ENCODE results near the gene RAB40B. TPM values are rescaled to one million over a fixed set of nuclear protein-coding genes. Genes with fewer than 3 reads are reported as not detected.

RAB40B gene
- total and polyA plus RNA-seq, 2 donors (not counting 1 experiment from before 2014, with no cell fraction given), result 4.7 to 8.0 TPM

DNA sequence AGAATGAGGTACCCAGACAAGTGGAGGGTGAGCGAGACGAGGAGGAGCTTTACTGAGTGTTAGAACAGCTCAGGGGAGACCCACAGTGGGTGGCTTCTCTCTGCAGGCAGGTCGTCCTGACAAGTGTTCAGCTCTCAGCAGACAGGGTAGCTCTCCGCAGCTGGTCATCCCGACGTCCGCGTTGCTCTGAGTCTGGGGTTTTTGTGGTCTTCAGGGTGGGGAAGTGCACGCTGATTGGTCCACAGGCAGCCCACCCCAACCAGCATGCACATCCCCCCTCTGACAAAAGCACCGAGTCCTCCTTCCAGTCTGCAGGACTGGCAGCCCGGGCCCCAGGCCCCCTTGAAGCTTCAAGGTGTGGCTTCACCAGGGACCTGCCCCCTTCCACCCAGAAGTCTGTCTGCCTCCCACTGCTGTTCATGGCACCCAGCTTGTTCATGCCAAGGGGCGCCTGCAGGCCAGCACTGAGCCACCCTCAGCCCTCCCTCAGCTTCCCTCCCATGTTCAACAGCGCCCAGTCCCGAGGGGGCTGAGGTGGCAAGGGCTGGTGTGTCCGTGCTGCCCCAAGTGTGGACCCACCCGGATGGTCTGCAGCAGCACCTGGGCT lies 30.4 kb downstream of the RAB40B start:
- no peak for ATAC-seq (ENCODE audit: low read depth)
- H3K36me3 ChIP-seq (replicated peaks in 1 of 2; ENCODE audit: control extremely low read depth in 1 of 2, control insufficient read depth in 1 of 2, extremely low read depth in 1 of 2, insufficient read depth in 2 of 2, low read length in 1 of 2), result no peaks in the 10 kb centered on the region
- no peaks in the 10 kb centered on the region for H3K79me2 ChIP-seq (ENCODE audit: control insufficient read depth, insufficient read depth, low read length)
- no peak overlapping the region for H3K4me3 ChIP-seq (ENCODE audit: control extremely low read depth in 1 of 5, extremely low read depth in 1 of 5, insufficient read depth in 1 of 5, low read depth in 2 of 5, low read length in 4 of 5)
- intact Hi-C loops (cut with micrococcal nuclease), result loop anchor here (1.0 to 2.0 kb wide), 2 partner anchors 107 to 113 kb away; no protein-coding TSS in a partner anchor
- H3K27me3 Mint-ChIP-seq, result no peaks in the 10 kb centered on the region
- no peak overlapping the region for H3K4me2 ChIP-seq (replicated peaks; ENCODE audit: low read depth, low read length, poor library complexity, severe bottlenecking)
- 77% methylated on average over 10 of the region's 16 CpGs for whole genome bisulfite sequencing (ENCODE audit: insufficient coverage)
- no peak overlapping the region for H2AFZ ChIP-seq (ENCODE audit: insufficient read depth, low read depth, low read length, poor library complexity, severe bottlenecking)
- H3K9ac ChIP-seq (ENCODE audit: low read length), result no peak overlapping the region
- TF ChIP-seq EZH2 (IDR thresholded peaks at IDR 0.05; ENCODE audit: borderline replicate concordance, insufficient read depth, low read depth, low read length, poor library complexity, severe bottlenecking), result no peak
- TF ChIP-seq, protein P1, sequence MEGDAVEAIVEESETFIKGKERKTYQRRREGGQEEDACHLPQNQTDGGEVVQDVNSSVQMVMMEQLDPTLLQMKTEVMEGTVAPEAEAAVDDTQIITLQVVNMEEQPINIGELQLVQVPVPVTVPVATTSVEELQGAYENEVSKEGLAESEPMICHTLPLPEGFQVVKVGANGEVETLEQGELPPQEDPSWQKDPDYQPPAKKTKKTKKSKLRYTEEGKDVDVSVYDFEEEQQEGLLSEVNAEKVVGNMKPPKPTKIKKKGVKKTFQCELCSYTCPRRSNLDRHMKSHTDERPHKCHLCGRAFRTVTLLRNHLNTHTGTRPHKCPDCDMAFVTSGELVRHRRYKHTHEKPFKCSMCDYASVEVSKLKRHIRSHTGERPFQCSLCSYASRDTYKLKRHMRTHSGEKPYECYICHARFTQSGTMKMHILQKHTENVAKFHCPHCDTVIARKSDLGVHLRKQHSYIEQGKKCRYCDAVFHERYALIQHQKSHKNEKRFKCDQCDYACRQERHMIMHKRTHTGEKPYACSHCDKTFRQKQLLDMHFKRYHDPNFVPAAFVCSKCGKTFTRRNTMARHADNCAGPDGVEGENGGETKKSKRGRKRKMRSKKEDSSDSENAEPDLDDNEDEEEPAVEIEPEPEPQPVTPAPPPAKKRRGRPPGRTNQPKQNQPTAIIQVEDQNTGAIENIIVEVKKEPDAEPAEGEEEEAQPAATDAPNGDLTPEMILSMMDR (IDR thresholded peaks at IDR 0.05), result no peak
- CTCF ChIA-PET, result interaction anchor here (0.7 to 2.1 kb wide), 7 partner anchors 9 to 113 kb away, joined by 3 to 25 read pairs (median 5); partner anchors contain the start of gene FN3KRP
- DNase-seq, result no peak
- H3K27me3 ChIP-seq (replicated peaks in 1 of 4; ENCODE audit: control extremely low read depth in 1 of 4, control insufficient read depth in 3 of 4, insufficient read depth in 4 of 4, low read length in 3 of 4), result no peaks in the 10 kb centered on the region
- no peak overlapping the region for H3K27ac Mint-ChIP-seq
- no peak overlapping the region for H3K27ac ChIP-seq (ENCODE audit: low read length in 2 of 2)
- H3K4me1 ChIP-seq (ENCODE audit: control insufficient read depth in 2 of 2, insufficient read depth in 2 of 2, low read length in 2 of 2), result peaks cover 0 to 6% of the 10 kb centered on the region in 2 donors
- no peak overlapping the region for H3K4me3 Mint-ChIP-seq
- POLR2A ChIA-PET, result interaction anchor here (0.7 kb wide), 1 partner anchor 943 kb away, joined by 3 read pairs; no protein-coding TSS in a partner anchor
- H3K4me1 Mint-ChIP-seq, result peaks cover 6% of the 10 kb centered on the region
- no peaks in the 10 kb centered on the region for H4K20me1 ChIP-seq (ENCODE audit: control insufficient read depth, insufficient read depth, low read length, poor library complexity, severe bottlenecking)
- H3K9me3 Mint-ChIP-seq (ENCODE audit: insufficient read depth), result no peaks in the 10 kb centered on the region
- H3K9me3 ChIP-seq (ENCODE audit: control extremely low read depth in 1 of 3, control insufficient read depth in 2 of 3, insufficient read depth in 1 of 3, low read length in 2 of 3), result no peaks in the 10 kb centered on the region

DNA sequence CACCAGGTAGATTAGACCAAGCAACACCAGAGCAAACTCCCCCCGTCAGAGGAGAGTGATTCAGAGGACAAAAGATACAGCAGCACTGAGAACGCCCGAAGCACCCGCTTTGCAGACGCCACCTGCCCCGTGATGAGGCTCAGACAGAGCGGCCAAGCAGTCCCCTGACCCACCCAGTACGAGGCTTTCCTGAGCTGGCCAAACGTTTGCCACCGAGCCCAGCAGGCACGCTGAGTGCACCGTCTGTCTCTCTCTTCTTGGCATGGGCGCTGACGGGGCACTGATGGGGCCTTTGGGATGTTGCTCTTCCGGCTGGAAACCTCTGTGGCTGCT lies 30.9 kb downstream of the RAB40B start:
- POLR2A ChIA-PET, result no interaction called here
- Mint-ChIP-seq H3K4me3 (no peak overlapping the region), H3K27ac (no peak overlapping the region), H3K9me3 (ENCODE audit: insufficient read depth) (no peaks in the 10 kb centered on the region), H3K27me3 (no peaks in the 10 kb centered on the region), H3K4me1 (peaks cover 6% of the 10 kb centered on the region)
- ATAC-seq (ENCODE audit: low read depth), result no peak
- TF ChIP-seq, protein P1 (IDR thresholded peaks at IDR 0.05), result no peak
- no peak for TF ChIP-seq EZH2 (IDR thresholded peaks at IDR 0.05; ENCODE audit: borderline replicate concordance, insufficient read depth, low read depth, low read length, poor library complexity, severe bottlenecking)
- CTCF ChIA-PET, result interaction anchor here (1.6 to 2.1 kb wide), 4 partner anchors 40 to 108 kb away, joined by 4 to 25 read pairs (median 10); partner anchors contain the start of gene FN3KRP
- H2AFZ ChIP-seq (ENCODE audit: insufficient read depth, low read depth, low read length, poor library complexity, severe bottlenecking), result no peak overlapping the region
- no peaks in the 10 kb centered on the region for H3K79me2 ChIP-seq (ENCODE audit: control insufficient read depth, insufficient read depth, low read length)
- intact Hi-C loops (cut with micrococcal nuclease), result no loop called here
- no peak overlapping the region for H3K4me3 ChIP-seq (ENCODE audit: control extremely low read depth in 1 of 5, extremely low read depth in 1 of 5, insufficient read depth in 1 of 5, low read depth in 2 of 5, low read length in 4 of 5)
- no peak overlapping the region for H3K4me2 ChIP-seq (replicated peaks; ENCODE audit: low read depth, low read length, poor library complexity, severe bottlenecking)
- H3K27ac ChIP-seq (ENCODE audit: low read length in 2 of 2), result no peak overlapping the region
- no peaks in the 10 kb centered on the region for H3K9me3 ChIP-seq (ENCODE audit: control extremely low read depth in 1 of 3, control insufficient read depth in 2 of 3, insufficient read depth in 1 of 3, low read length in 2 of 3)
- H4K20me1 ChIP-seq (ENCODE audit: control insufficient read depth, insufficient read depth, low read length, poor library complexity, severe bottlenecking), result no peaks in the 10 kb centered on the region
- H3K9ac ChIP-seq (ENCODE audit: low read length), result no peak overlapping the region
- WGBS (ENCODE audit: insufficient coverage), result 97% methylated on average over 14 of the region's 15 CpGs
- no peaks in the 10 kb centered on the region for H3K27me3 ChIP-seq (replicated peaks in 1 of 4; ENCODE audit: control extremely low read depth in 1 of 4, control insufficient read depth in 3 of 4, insufficient read depth in 4 of 4, low read length in 3 of 4)
- peaks cover 0 to 6% of the 10 kb centered on the region in 2 donors for H3K4me1 ChIP-seq (ENCODE audit: control insufficient read depth in 2 of 2, insufficient read depth in 2 of 2, low read length in 2 of 2)
- no peak for DNase-seq
- no peaks in the 10 kb centered on the region for H3K36me3 ChIP-seq (replicated peaks in 1 of 2; ENCODE audit: control extremely low read depth in 1 of 2, control insufficient read depth in 1 of 2, extremely low read depth in 1 of 2, insufficient read depth in 2 of 2, low read length in 1 of 2)

All from B cell (primary cell).